HG03045 (cell line): Measurements from ENCODE around the gene USF1.
A peak's percentile ranks its signal among the peaks of the same experiment; 100 is the strongest.
"Not testable (repeated sequence)": the region's sequence is repeated elsewhere in the genome, so short reads cannot be mapped to it uniquely, and the experiment has no call there.

Source experiments
- ATAC-seq: cut with Tn5 transposase; IDR thresholded peaks from one replicate; pipeline ENCODE4 v1.9.1; 2021; ENCODE audit warnings: mild to moderate bottlenecking, moderate library complexity; ENCODE audit not compliant: unreplicated experiment

USF1 gene

DNA sequence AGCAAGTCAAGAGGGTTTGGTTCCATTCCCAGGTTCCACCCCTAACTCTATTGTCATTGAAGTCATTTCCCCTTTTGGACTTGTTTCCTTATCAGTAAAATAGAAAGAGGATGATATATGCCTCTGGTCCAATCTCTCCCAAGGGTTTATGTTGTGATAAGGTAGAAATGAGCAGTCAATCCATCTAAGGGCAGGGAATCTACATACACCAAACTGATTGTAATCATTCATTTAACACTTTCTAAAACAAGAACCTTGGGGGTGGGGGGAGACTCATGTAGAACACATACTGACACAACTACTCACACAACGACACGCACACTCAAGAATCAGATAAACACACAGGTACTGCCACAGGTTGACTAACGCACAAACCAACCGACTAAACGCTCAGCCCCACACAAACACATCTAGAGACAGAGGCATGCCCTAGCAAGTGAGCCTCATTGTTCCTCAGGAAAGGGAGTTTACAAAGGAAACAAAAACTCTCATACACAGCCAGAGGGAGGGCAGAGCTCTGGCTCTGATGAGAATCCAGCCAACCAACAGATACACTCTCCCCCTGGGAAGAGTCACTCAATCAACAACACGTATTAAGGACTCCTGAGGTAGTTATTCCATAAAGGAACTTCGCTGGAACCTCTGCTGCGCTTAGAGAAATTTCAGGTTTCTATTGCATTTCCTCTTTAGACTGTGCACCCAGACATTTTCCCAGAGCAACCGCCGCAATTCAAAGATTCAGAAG lies 25.9 kb downstream of the USF1 start:
- no peak for ATAC-seq

DNA sequence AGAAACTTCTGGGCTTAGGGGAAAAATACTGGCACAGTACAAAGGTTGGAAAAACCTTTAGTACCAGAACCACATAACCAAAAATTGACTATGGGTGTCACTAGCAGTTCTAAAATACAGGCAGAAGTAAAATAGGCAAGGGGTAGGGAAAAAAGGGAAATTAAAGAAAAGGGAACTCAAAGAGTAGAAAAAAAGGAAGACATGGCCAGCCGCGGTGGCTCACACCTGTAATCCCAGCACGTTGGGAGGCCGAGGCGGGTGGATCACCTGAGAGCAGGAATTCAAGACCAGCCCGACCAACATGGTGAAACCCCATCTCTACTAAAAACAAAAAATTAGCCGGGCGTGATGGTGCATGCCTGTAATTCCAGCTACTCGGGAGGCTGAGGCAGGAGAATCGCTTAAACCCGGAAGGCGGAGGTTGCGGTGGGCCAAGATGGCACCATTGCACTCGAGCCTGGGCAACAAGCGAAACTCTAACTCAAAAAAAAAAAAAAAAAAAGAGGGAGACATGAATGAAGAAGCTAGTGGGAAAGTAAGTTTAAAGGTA lies 26.6 kb downstream of the USF1 start:
- ATAC-seq, result not testable (repeated sequence)

- no peak for ATAC-seq
Observed at GRCh38 chr1:161018631-161018930, 27.2 kb downstream of the USF1 start.

DNA sequence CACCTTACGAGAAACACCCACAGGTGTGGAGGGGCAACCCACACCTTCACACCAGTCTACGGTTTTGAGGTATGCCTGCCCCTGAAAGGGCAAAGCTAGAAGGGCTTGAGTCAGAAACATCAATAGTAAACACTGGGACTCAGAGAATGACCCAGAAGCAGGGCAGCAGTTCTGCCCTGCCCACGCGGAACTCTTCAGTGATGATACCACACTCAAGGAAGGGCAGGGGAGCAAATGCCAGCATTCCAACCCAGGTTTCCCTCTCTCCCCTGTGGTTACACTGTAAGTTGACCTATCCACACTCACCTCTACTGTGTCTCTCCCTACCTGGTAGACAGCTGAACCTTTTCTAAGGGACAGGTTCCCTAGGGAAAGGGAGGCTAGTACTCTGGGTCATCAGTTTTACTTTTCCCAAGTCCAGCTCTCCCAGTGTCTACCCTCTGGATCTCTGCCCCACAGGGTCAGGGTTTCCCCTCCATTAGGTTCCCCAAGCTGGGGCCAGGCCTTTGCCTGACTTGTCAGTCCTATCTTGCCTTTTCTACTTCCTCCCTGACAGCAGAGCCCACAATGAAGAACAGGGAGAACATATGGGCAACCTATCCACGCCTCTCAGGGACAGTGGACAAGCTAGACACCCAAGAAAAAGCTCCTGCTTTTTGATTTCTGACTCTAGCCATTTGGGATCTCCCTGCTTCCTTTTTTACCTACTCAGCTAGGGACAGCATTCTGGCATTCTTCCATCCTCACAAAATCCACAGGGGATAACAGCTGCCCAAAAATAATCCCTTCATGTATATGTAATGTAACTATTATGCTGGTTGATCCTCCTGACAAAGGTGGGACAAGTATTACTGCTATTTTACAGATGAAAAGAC lies 27.8 kb downstream of the USF1 start:
- ATAC-seq, result no peak

GRCh38 chr1:161017181-161017580 lies 28.6 kb downstream of the USF1 start:
- ATAC-seq, result not testable (repeated sequence)

GRCh38 chr1:161016683-161017082 lies 29.1 kb downstream of the USF1 start:
- not testable (repeated sequence) for ATAC-seq

DNA sequence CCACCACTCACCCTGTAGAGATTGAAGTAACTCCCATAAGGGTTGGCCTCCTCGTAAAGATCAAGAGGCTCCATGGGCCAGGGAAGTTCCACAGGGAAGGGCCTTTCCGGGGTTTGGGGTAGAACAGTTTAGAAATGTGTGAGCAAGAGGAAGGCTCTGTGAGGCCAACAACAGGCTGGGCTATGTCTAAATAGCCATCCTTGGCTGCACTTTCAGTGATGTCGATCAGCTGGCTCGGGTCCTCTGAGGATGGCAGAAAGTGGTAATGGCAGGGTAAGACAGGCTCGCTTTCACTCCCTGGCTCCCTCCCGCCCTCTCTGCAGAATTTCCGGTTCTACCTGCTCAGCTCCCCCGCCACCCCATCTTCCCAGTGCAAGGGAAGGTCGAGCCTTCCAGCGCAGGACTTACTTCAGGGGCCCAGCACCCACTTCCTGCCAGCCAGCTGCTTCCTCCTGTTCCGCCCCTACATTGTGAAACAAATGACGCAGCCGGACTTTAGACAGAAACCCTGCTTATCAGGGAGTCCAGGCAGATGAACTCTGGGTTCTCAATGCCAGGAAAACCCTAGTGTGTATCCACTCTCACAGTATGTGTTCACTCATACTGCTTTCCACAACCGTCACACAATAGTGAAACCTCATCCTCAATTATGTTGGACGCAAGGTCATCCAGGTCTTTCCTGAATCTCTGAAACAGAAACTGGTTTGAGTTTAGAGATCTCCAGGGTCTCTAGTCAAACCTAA lies 32.1 kb downstream of the USF1 start:
- peak; percentile 84 for ATAC-seq

GRCh38 chr1:161013131-161013487 lies 32.7 kb downstream of the USF1 start:
- no peak for ATAC-seq

DNA sequence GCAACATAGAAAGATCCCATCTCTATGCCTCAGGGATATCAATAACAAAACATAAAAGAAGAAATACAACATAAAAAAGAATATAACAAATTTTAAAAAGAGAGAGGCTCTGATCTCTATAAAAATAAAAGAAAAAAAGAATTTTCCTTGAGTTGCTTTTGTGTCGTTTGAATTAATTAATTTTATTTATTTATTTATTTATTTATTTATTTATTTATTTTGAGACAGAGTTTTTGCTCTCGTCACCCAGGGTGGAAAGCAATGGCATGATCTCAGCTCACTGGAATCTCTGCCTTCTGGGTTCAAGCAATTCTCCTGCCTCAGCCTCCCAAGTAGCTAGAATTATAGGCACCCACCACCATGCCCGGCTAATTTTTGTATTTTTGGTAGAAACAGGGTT lies 33.4 kb downstream of the USF1 start:
- ATAC-seq, result no peak

DNA sequence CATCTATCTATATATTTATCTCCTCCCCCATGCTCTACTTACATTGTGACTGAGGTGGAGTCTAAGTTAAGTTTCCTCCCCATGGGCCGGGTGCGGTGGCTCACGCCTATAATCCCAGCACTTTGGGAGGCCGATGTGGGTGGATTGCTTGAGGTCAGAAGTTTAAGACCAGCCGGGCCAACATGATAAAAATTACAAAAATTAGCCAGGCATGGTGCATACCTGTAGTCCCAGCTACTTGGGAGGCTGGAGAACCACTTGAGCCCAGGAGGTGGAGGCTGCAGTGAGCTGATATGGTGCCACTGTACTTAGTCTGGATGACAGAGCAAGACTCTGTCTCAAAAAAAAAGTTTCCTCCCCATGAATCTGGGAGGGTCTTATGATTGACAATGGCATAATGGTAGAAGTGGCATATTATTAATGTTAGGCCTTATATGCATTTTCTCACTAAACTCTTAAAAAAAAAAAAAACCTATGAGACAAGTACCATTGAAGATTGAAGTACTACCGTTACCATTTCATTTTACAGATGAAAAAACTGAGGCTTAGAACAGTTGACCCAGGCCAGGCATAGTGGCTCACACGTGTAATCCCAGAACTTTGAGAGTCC lies 36.1 kb downstream of the USF1 start:
- no peak for ATAC-seq

DNA sequence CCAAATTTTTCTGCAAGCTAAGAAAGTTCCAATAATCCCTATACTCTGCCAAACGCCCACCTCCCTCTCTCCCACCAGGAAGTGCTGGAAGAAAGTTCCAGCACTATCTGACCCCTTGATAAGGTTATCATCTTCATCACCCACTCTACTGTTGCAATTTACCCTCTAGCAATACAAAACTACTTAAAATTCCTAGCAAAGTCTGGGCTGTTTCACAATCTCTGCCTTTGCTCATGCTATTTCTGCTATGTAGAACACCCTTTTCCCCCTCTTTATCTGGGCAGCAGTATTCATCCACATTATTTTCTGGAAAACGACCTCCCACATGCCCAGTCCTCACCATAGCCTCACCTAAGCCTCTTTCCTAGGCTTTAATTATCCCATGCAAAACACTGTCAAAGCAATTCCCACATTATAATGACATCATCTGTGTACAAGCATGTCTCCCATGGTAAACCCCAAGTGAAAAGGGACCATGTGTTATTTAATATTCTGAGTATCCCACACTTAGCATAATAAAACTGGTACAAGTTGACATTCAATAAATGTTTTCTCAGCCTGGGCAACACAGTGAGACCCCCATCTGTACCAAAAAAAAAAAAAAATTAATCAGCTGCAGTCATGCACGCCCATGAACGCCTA lies 36.8 kb downstream of the USF1 start:
- no peak for ATAC-seq

- no peak for ATAC-seq
Observed at GRCh38 chr1:161007369-161007768, 38.4 kb downstream of the USF1 start.

DNA sequence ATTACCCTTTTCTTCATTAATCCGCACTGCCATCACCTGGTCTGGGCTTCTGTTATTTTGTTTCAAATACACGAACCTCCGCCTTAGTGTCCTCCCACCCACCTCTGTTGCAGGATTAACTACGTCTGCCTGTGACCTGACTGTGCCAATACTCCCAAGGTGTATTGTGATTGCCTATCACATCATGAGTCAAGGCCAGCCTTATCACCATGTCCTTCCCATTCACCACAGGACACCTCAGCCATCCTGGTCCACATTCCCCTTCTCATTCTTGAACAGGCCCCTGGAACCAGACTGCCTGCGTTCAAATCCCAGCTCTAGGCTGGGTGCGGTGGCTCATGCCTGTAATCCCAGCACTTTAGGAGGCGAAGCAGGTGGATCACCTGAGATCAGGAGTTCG lies 39.2 kb downstream of the USF1 start:
- no peak for ATAC-seq

GRCh38 chr1:161001525-161001924 lies 44.3 kb downstream of the USF1 start:
- ATAC-seq, result no peak

GRCh38 chr1:161000736-161001480 lies 44.9 kb downstream of the USF1 start:
- ATAC-seq, result no peak

- no peak for ATAC-seq
Observed at GRCh38 chr1:160999376-160999775, 46.4 kb downstream of the USF1 start.

GRCh38 chr1:160997323-160998038 lies 48.3 kb downstream of the USF1 start:
- no peak for ATAC-seq

GRCh38 chr1:160996178-160996577 lies 49.6 kb downstream of the USF1 start:
- ATAC-seq, result no peak

GRCh38 chr1:160993544-160994193 lies 52.1 kb downstream of the USF1 start:
- ATAC-seq, result no peak
